UCSD-AML1 (cell line): ENCODE measurements around the gene SUPT7L.
"Not testable (repeated sequence)": the region's sequence is repeated elsewhere in the genome, so short reads cannot be mapped to it uniquely, and the experiment has no call there.

Source experiments
- DNase-seq: peaks from one replicate; lab custom pipeline; 2025; ENCODE audit not compliant: unreplicated experiment; lab: John Stamatoyannopoulos, UW

The SUPT7L gene

DNA sequence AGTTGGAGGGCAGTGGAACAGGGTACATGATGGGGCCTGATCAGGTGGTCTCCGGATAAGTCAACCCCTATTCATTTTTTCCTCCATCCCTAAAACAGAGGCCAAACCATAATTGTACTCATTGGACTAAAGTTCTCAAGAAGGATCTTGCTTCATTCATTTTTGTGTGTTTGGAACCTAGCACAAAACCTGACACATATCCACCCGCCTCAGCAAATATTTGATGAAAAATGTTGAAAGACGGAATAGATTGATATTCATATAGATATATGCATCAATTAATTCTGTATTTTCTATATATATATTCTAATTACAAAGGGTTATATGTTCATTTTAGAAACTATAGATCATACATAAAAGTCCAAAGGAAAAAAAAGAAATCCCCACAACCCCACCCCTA lies 22.2 kb upstream of the SUPT7L start:
- DNase-seq: no peak

GRCh38 chr2:27685006-27685405 lies 21.6 kb upstream of the SUPT7L start:
- DNase-seq: not testable (repeated sequence)

- DNase-seq: peak; percentile 54
These were observed 20.1 kb upstream of the SUPT7L start for GRCh38 chr2:27683390-27684071.

- DNase-seq: not testable (repeated sequence)
These were observed 18.9 kb upstream of the SUPT7L start for GRCh38 chr2:27682334-27682771.

DNA sequence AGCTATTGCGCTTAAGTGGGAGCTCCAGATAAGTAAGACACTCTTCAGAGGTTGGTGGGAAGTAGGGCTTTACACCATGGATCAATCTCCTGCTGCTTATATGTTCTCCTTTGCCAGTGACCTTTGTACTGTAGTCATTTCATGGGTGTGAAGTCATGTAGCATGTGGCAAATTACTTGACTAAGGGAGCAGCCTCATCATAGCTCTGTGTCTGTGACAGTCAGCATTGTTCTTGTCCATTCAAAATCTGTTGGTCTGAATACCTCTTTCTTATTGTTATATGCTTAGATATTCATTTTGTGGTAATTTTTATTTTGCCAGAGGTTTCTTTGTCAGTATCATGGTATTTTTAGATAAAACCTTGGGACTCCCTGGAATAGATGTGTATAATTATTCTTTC lies 18.4 kb upstream of the SUPT7L start:
- DNase-seq: no peak

GRCh38 chr2:27680571-27680970 lies 17.2 kb upstream of the SUPT7L start:
- DNase-seq: no peak

DNA sequence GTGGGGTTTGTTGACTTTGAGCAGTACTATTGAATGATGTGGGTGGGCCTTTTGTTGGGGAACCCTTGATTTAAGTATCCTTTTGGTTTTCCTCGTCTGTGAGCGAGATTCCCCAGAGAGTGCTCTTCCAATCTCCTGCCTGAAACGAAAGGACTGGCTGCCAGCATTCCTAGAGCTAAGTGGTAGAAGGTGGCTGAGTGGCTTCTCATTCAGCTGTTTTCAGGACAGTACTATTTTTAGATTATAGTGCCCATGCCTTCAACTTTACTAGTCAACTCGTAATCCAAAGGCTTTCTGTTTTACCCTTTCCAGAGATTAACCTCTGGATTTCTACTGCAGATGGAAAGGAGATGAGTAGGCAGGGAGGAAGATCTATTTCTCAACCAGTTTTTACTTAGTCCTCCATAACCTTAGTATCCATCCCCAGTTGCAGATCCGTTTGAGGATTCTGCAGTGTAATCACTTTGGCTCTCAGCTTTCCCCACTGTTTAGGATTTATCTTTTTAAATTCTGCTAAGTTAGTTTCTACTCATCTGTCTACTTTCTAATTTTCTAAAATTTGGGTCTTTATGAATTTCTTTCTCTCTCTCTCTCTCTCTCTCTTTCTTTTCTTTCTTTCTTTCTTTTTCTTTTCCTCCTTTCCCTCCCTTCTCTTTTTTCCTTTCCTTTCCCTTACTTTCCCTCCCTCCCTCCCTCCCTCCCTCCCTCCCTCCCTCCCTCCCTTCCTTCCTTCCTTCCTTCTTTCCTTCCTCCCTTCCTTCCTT lies 9.5 kb upstream of the SUPT7L start:
- DNase-seq: no peak

GRCh38 chr2:27671235-27671634 lies 7.8 kb upstream of the SUPT7L start:
- no peak for DNase-seq

DNA sequence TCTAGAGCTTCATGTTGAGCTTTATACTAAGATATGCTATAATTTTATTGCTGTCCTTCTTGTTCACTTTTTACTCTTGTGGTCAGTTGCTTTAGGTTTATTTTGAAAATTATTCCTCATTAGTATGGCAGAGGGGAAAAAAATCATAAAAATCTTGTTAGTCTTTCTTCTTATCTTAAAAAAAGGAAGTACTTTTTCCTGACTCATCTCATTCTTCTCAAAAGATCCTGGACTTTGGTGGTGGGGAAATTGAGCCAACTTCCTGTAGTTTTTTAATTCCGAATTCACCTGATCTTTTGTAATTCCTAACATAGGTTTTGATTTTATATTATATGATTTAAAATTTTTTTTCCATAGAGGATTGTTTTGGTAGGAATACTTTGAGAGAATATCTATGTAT lies 4.0 kb upstream of the SUPT7L start:
- no peak for DNase-seq

DNA sequence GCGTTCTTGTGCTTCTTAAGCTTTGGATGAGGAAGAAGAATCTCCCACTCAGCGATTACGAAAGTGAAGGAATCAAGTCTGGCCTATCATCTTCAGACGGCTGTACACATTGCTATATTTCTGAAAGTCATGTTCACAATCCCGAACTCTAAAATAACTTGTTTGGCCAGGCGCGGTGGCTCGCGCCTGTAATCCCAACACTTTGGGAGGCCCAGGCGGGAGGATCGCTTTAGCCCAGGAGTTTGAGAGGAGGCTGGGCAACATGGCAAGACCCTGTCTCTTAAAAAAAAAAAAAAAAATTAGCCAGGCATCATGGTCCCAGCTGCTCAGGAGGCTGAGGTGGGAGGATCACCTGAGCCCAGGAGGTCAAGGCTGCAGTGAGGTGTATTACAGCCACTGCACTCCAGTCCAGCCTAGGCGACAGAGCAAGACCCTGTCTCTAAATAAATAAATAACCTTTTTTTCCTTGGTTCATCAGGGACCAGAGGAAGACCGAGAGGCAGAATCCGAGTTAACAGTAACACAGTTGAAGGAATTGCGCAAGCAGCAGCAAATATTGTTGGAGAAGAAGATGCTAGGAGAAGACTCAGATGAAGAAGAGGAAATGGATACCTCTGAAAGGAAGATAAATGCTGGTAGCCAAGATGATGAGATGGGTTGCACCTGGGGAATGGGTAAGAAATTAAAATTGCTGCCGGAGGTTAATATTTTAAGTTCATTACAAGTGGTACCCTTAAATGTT lies 1.4 kb upstream of the SUPT7L start:
- no peak for DNase-seq

GRCh38 chr2:27664154-27664574 lies 750 bp upstream of the SUPT7L start:
- DNase-seq: no peak

- no peak for DNase-seq
These were observed 2.0 kb downstream of the SUPT7L start for GRCh38 chr2:27661371-27661770.

GRCh38 chr2:27655155-27655951 lies 8.1 kb downstream of the SUPT7L start:
- no peak for DNase-seq

GRCh38 chr2:27653397-27653796 lies 10.0 kb downstream of the SUPT7L start:
- no peak for DNase-seq

DNA sequence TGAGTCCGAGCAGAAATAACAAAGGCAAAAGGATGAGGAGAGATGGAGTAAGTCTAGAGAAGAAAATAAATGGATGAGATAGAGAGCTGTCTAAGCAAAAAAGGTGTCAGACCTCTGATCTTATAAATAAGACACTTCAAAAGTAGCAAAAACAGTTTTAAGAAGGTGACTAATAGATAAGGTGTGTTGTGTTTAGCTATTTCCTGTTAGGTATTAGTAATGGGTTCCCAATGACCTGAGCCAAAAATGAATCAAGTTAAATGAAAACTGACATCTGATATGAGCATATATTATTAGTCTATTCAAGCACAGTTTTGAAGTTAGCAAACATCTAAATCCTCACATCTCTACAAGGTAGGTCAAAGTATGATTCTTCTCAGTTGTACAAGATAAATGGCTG lies 10.6 kb downstream of the SUPT7L start:
- no peak for DNase-seq

DNA sequence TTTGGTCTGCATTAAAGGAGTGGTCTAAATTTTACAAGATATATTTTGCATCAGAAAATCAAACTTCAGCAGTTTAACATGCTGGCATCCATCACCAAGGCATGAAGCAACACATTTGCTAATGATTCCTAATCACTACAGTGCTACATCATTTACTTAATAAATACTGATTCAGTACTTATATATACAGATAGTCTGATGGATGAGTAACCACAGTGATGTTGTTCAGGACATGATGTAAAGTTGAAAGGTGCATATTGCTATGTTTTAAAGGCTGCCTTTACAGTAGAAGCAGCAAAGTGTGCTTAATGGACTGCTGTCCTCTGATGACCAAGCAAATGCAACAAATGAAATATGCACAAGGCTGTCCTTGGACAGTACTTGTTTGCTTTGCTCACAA lies 11.1 kb downstream of the SUPT7L start:
- DNase-seq: no peak

DNA sequence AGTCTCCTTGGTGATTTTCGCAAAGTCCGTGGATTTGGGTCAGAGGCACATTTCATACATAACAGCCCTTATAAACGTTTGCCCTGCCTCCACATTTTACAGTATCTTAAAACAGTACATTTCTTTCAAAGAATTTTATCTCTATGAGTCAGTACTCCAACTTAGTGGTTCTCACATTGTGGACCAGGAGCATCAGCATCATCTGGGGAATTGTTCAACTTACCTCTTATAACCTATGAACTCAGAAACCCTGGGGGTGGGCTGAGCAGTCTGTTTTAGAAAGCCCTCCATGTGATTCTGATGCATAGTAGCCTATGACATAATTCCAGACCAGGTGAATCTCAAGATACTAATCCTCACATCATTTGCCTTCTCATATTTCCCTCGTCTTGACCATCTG lies 12.4 kb downstream of the SUPT7L start:
- DNase-seq: no peak

GRCh38 chr2:27647737-27648136 lies 15.7 kb downstream of the SUPT7L start:
- DNase-seq: no peak

DNA sequence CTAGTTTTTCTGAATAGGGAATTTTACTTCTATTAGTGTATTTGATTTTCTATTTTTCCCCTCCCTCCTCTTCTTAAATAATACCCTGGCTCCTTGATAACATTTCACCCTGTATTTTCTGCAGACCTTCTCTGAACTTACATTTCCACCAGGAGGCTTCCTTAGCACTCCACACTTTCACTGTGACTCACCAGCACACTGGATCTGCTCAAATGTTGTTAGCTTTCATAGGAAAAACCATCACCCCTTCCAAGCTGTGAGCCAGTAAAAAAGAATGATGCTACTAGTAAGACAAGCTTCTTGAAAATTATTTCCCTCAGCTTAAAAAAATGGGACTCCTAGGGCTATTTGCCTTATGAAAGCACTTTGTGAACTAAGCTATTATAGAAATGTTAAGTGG lies 16.1 kb downstream of the SUPT7L start:
- DNase-seq: no peak

- no peak for DNase-seq
These were observed 18.2 kb downstream of the SUPT7L start for GRCh38 chr2:27645197-27645596.

DNA sequence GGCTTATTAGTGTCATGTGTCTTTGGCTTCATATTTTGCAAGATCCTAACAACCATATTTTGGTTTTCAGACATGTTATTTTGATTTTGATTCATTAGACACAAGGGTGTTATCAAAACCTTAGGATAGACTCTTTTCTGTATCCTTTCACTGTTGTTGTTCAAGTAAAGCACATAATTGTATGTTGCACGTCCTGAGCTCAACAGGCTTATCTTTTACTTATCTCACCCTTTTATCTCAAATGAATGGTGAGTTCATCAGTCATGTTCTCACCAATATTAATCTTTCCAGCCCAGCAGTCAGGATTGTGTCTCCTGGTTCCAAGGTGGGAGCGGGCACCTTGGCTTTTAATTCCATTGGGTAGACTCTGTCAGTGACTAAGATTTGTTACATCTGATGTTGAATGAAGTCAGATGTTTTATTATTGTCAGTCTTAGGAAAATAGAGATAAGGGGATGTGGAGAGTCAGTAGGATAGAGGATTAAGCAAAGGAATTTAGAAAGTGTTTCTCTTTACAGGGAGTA lies 22.6 kb downstream of the SUPT7L start:
- no peak for DNase-seq
